ENCODE data around the gene DIPK1B.

GRCh38 chr9:136672431-136673087 lies 39.8 kb upstream of the DIPK1B start:
- TF ChIP-seq YY1 (IDR thresholded peaks at IDR 0.05; ENCODE audit: insufficient read depth, insufficient read length) (no peak), SUZ12 (IDR thresholded peaks at IDR 0.05; ENCODE audit: extremely low read depth, insufficient read depth, insufficient read length) (no peak), ZNF274 (IDR thresholded peaks at IDR 0.05; ENCODE audit: low read depth, low read length) (no peak)
